IPS-18c (cell line): Measurements from ENCODE around the gene CIAO3.

Experiments
- H3K4me3 ChIP-seq: 2 replicates; pipeline ENCODE4 v1.7.0; 2013; ENCODE audit warnings: low read depth, mild to moderate bottlenecking, low read length, moderate library complexity; ENCODE audit not compliant: insufficient read depth
- H3K9me3 ChIP-seq: one replicate; pipeline ENCODE4 v1.6.1; 2013; ENCODE audit warnings: mild to moderate bottlenecking, low read length, moderate library complexity; ENCODE audit not compliant: control insufficient read depth, insufficient read depth

Gene CIAO3

DNA sequence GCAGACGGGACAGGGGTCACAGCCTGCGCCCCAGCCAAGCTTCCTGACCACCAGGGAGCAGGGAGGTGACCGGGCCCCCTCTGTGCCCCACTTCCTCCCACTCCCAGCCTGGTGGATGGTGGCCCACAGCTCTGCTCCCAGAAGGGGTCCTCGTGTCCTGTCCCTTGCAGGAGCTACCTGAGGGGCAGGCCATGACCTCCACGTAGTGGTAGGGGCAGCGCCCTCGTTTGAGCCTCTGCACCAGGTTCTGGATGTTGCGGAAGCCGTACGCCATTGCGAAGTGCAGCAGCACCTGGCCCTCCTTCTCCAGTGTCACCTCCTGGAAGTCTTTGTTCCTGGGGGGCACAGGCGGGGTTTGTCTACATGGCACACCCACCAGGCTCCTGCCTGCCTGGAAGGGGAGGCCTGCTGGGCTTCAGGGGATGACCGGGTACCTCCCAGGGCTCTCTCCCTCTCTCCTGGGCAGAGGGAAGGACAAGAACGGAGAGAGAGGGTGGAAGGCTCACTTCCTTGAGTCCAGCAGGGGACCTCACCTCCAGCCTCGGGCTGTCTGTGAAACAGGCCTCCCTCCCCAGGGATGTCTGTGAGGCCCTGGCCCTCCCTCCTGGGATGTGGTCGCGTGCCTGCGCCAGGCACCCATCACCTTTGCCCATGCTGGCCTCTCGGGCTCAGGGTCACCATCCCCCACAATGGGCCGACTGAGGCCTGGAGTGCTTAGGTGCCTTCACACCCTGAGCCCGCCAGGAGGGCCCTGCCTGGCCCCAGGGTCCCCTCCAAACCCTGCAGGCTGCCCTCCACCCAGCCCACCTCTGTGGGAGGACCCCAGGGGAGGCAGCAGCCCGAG, 9.9 kb downstream of the CIAO3 start:
- Histone ChIP-seq H3K9me3 (no peaks in the 10 kb centered on the region), H3K4me3 (no peak overlapping the region)

DNA sequence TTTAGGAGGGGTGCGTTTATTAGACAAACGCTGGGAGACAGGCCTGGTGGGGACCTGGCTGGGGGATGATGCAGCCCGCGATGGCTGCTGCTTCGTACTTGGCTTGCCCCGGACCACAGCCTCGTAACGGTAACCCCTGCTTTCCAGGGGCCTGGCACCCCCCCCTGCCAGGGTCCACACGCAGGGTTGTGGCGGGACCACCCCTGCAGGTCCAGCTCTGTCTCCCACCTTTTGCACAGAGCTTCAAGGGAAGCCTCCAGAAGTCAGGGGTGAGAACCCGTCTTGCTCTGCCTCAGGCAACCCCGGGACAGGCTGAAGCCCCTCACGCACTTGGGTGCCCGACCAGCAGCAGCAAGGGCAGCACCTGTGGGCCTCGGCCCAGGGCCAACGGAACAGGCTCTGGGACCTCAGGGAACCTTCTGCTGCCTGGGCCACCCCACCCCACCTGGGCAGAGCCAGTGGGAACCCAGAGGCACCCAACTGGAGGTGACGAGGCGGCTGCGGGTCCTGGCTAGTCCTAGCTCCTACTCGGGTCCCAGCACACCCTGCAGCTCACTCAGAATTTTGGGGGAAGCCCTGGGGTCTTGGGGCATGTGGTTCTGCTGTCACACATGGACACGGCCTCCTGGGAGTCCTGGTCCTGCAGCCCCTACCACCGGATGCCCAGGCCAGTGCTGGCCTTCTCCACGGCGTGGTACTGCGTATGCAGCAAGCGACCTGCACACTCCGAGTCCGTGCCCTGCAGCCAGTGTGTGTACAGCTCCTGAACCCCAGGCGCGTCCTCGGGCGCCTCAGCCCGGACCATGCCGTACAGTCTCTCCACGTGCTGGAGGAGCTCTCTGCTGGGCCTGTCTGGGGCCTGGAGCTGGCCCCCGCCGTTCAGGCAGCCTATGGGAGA, 10.8 kb downstream of the CIAO3 start:
- Histone ChIP-seq H3K4me3 (no peak overlapping the region), H3K9me3 (peaks cover 3% of the 10 kb centered on the region)

DNA sequence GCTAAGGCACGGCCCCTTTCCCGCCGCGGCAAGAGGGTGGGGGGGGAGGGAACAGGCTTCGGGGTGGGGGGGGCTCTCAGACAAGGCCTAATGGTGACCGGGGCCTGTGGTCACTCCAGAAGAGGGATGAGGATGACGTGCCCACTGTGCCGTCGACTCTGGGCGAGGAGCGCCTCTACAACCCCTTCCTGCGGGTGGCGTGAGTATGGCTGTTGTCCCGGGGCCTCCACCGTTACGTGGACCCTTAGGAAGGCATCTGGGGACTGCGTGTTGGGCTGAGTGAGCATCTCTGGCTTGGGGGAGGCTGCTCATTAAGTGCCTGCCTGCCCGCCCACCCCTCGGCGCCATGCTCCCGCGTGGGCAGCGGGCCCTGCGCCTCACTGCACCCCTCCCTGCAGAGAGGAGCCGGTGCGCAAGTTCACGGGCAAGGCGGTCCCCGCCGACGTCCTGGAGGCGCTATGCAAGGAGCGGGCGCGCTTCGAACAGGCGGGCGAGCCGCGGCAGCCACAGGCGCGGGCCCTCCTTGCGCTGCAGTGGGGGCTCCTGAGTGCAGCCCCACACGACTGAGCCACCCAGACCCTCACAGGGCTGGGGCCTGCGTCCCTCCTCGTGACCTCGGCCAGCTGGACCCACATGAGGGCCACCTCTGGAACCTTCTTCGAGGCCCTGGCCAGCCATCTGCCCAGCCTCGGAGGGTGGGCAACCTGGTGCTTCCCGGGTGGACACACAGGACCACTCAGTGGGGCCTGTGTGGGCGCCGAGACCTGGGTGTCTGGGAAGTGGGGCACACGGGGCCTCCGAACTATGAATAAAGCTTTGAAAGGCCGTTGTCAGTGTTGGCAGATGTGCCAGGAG, 11.7 kb downstream of the CIAO3 start:
- Histone ChIP-seq H3K4me3 (peak overlapping the region; percentile 61), H3K9me3 (peaks cover 3% of the 10 kb centered on the region)

DNA sequence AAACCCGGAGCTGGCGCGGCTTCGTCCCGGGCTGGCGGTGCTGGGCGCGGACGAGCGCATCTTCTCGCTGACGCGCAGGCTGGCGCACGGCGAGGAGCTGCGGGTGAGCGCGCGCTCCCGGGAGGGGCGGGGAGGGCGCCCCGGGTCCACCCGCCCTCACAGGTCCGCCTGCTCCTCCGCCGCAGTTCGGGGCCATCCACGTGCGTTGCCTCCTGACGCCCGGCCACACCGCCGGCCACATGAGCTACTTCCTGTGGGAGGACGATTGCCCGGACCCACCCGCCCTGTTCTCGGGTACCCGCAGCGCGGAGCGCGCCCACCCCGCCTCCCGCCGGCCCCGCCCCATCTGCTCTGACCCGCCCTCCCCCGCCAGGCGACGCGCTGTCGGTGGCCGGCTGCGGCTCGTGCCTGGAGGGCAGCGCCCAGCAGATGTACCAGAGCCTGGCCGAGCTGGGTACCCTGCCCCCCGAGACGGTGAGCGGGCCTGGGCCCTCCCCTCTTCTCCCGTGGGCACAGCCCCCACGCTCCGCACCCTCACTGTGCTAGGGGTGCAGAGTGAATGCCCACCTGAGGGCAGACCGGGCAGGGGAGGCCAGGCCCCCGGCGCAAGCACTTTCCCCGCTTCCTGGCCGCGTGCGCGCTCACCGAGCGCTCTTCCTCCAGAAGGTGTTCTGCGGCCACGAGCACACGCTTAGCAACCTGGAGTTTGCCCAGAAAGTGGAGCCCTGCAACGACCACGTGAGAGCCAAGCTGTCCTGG, 12.5 kb downstream of the CIAO3 start:
- peak overlapping the region; percentile 61 for H3K4me3 ChIP-seq
- H3K9me3 ChIP-seq: peaks cover 3% of the 10 kb centered on the region

DNA sequence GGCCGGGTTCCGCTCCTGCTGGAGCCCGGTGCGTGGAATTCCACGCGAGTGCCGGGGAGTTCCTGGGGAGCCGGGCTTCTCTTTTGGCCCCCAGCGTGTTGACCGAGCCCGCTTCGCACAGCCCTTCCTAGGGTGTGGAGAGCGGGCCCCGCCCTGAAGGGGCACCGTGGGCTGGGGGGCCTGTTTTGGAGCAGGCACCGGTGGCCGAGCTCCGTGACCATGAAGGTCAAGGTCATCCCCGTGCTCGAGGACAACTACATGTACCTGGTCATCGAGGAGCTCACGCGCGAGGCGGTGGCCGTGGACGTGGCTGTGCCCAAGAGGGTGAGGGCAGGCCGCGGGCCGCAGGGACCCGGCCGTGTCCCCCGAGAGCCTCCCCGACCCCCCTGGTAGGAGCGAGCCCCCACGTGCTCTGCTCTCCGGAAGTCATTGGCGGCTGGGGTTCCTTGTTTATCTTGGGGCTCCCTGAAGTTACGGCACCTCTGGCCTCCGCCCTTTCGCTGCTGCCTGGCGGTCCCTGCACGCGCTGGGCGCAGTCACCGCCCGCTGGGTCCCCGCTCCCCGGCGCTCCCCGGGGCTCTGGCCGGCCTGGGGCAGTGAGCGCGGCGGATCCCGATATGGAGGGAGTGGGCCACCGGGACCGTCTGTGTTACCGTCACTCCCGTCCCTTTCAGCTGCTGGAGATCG, 13.4 kb downstream of the CIAO3 start:
- H3K9me3 ChIP-seq: peaks cover 3% of the 10 kb centered on the region
- peak overlapping the region; percentile 65 for H3K4me3 ChIP-seq

DNA sequence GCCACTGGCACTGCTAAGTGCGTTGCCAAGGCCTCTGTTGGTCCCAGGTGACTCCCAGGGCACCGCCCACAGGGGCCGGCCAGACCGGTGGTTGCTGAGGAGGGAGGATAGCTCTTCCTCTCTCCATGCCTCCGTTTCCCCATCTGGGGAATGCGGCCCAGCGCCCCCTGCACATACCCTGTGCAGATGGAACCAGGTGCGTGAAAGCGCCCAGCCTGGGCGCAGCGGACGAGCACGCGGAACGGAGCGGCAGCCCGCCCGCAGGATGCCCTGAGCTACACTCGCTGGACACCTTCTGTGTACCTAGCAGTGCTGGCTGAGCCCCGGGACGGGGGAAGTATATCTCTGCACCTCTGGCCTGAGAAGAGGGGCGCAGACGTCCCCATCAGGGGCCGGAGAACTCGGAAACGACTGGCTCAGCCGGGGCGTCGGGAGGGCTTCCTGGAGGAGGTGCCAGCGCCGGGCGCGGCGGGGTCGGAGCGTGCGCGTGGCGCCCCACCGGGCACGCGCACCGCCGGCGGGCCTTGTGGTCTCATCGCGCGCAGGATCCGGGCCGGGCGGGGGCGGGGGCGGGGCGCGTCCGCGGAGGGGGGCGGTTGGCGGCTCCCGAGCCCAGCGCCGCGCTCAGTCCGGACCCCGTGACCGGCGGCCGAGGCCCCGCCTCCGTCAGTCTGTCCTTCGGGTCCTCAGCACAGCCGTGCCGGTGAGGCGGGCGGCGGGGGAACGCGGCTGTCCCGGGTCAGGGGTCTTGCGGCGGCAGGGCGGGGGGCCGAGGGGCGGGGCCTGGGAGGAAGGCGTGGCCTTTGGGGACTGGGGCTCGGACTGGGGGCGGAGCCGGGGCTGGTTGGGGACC, 14.1 kb downstream of the CIAO3 start, which contains the start of the genes CCDC78 and HAGHL:
CCDC78 (minus strand) TSS at position 6 of the 853 bp plus-strand sequence. CDS start 76 bp downstream, outside the sequence.
HAGHL (plus strand) TSS at position 669 of the 853 bp plus-strand sequence. CDS start 404 bp downstream, outside the sequence.
- H3K9me3 ChIP-seq: peaks cover 3% of the 10 kb centered on the region
- peak within 1 kb of the TSS; percentile 65 for H3K4me3 ChIP-seq

DNA sequence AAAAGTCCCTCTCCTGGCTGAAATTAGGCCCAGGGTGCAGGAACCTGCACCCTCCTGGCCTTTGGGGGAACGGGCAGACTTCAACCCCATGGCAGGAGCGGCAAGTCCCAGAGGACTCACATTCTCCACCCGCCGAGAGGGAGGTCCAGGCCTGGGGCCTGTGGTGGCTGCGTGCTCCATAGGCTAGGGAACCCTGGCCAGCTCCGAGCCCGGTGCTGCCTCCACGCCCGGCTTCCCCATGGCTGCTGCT, 14.7 kb downstream of the CIAO3 start:
- Histone ChIP-seq H3K9me3 (peaks cover 3% of the 10 kb centered on the region), H3K4me3 (peak overlapping the region; percentile 55; the same call in 1 of the 2 replicates)

DNA sequence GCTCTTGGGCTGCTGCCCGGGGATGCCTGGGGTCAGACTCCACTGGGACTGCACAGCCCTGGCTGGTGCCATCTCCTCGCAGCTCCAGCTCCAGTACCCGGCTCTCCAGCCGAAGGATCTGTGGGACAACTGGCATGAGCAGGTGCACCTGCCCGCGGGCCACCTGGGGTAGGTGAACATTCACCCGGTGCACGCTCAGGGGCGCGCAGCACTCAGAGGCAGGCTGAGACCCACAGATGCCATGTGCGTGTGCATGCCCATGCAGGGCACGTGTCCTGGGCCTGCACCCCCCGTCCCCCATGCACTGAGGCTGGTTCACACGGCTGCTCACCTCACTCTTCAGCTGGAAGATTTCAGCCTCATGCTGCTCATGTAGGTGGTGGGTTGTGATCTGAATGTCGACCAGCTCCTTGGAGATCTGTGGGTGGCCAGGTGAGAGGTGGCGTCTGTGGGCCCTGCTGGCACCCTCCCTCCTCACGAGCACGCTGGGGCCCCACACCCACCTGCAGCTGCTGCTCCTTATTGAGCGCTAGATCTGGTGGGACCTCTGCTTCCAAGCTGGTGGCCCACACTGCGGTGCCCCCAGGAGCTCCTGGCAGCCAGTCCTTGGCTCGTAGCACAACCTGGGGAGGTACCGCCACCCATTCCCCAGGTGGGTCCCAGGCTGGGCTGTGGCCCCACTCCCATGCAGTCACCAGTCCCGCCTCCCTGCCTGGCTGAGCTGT, 15.2 kb downstream of the CIAO3 start:
- Histone ChIP-seq H3K4me3 (no peak overlapping the region), H3K9me3 (peaks cover 3% of the 10 kb centered on the region)

DNA sequence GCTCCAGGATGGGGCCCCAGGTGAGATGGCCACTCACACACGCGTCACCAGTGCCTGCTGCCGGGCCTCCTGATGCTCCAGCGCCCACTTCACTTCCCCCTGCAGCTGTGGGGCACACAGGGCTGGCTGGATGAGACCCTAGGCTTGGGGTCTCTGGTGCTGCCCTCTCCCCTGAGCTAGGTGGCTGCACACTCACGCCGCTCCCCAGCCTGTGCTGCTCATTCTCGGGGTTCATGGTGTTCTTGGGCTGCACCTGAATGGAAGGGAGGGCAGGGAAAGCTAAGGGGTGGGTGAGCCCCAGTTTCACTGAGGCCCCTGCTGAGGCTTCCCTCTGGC, 15.8 kb downstream of the CIAO3 start:
- peaks cover 3% of the 10 kb centered on the region for H3K9me3 ChIP-seq
- no peak overlapping the region for H3K4me3 ChIP-seq

DNA sequence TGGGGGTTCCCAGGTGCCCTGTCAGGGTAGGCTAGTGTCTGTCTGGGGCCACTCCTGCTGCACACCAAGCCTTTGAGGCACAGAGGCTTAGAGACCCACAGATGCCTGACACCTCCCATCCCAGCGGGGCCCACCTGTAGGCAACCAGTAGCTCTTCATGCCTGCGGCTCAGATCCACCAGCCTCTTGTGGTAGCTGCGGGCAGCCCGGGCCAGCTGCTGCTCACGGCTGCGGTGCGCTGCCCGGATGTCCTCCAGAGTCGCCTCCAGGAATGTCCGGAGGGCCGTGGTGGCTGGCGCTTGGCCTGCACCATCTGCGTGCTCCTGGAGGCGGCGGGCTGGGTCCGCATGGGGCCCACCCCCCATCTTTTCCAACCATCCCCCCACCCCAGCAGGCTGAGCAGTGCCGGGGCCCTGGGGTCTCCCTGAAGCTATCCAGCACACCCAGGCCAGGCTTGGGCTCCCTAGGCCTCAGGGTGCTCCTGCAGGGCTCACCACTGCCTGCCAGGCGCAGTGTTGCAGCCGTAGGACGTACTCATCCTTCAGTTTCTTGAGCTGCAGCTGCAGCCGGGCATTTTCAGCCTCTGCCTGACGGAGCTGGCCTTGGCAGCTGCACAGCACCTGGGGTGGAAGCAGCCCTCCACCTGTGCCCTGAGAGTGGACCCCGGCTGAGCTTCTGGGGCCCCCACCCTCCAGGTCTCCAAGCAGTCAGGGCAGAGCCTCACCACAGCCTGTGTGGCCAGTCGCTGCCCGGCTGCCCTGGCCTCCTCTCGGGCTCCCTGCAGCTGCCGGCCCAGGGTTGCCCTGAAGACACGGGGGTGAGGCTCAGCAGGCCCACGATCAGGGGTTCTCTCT, 16.4 kb downstream of the CIAO3 start:
- peaks cover 3% of the 10 kb centered on the region for H3K9me3 ChIP-seq
- no peak overlapping the region for H3K4me3 ChIP-seq

DNA sequence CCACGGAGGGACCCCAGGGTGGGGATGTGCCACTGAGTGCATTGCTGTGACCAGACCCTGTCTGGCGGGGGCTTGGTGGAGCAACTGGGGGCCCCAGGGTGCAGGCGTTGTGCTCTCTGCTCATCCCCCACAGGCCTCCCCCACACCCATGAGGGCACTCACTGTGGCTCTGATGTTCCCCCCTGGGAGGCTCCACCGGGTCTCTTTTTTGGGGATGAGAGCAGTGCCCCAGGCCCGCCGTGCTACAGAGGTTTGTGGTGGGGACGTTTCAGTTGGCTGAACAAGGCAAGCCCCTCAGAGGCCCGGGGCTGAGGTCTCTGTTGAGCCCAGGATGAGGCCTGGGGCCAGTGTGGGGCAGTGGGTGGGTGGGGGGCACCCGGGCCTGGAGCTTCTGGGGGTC, 17.1 kb downstream of the CIAO3 start:
- Histone ChIP-seq H3K9me3 (peaks cover 3% of the 10 kb centered on the region), H3K4me3 (no peak overlapping the region)

DNA sequence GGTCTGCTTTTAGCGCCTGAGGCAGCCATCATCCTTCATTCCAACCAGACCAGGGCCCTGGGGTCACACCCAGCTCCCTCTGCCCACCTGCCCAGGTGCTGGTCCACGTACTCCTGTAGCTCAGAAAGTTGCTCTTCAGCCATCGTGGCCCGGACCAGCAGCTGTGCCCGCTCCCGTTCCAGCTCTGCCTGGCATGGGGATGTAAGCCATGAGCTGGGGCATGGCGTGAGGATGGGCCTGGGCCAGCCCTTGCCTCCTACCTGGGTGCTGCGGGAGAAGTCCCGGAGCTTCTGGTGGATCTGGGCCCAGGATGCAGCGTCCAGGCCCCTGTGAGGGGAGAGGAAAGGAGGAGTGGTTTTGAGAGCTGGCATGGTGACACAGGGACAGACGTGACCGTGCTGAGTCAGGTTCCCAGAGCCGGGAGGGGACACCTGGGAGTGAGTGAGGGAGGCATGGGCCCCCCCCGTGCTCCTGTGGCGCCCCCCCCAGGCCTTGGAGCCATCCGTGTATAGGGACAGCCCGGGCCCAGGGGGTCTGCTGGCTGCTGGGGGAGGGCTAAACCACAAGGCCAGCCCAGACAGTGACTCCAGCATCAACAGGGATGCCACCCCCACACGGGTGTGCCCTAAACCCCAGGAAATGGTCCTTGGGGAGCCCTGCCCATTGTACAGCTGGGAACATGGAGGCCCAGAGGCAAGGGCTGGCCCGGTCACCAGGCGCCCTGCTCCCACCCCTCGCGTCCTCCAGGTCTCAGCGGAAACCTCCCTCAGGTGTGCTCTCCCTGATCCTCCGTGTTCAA, 17.8 kb downstream of the CIAO3 start:
- Histone ChIP-seq H3K4me3 (no peak overlapping the region), H3K9me3 (peaks cover 3% of the 10 kb centered on the region)

DNA sequence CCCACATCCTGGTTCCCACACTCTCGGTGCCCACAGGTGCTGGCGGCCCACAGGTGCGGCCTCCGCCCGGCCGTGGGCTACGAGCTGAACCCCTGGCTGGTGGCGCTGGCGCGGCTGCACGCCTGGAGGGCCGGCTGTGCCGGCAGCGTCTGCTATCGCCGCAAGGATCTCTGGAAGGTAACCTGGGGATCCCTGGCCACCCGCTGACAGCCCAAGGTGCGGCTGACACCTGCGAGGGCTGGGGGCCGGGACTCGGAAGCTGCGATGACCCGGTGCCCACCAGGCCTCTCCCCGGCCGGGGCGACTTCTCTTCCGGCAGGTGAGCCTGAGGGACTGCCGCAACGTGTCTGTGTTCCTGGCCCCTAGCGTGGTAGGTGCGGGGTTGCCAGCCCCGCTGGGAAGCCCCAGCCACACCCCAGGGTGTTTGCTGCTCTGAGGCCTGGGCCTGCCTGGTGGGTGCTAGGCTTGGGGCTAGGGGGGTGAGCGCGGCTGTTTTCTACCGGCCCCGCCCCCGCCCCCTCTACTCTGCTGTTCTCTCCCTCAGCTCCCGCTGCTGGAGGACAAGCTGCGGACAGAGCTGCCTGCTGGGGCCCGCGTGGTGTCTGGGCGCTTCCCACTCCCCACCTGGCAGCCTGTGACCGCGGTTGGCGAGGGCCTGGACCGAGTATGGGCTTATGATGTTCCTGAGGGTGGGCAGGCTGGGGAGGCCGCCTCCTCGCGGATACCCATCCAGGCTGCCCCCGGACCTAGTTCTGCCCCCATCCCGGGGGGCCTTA, 18.8 kb downstream of the CIAO3 start:
- Histone ChIP-seq H3K4me3 (peak overlapping the region; percentile 84; the same call in 1 of the 2 replicates), H3K9me3 (peaks cover 3% of the 10 kb centered on the region)
